Vagina (tissue), 2 donors: ENCODE measurements around the gene TBC1D32. TPM values are rescaled to one million over a fixed set of nuclear protein-coding genes. Genes with fewer than 3 reads are reported as not detected.
"Not testable (repeated sequence)": the region's sequence is repeated elsewhere in the genome, so short reads cannot be mapped to it uniquely, and the experiment has no call there.

ENCODE experiments used
- DNase-seq, 2 donors: peaks; one replicate each; pipeline ENCODE4 v3.0.0-alpha.2; 2017; ENCODE audit errors: extremely low spot score in 2 of 2
- H3K27ac ChIP-seq: fragments of 200-600 bp; sonication (generic); one replicate; pipeline ENCODE4 v1.5.1; 2019
- H3K27me3 ChIP-seq: fragments of 200-600 bp; sonication (generic); one replicate; pipeline ENCODE4 v1.5.1; 2019
- H3K36me3 ChIP-seq, 2 donors: fragments of 200-600 bp; sonication (generic); one replicate each; pipeline ENCODE4 v1.5.1; 2017 to 2019
- H3K4me1 ChIP-seq: fragments of 200-600 bp; sonication (generic); one replicate; pipeline ENCODE4 v1.5.1; 2019
- H3K4me3 ChIP-seq, 2 donors: fragments of 200-600 bp; sonication (generic); 1 replicate in 1 of 2; 2 replicates in 1 of 2; pipeline ENCODE4 v1.5.1; 2016 to 2019
- H3K9me3 ChIP-seq: fragments of 200-600 bp; sonication (generic); one replicate; pipeline ENCODE4 v1.5.1; 2019
- CTCF ChIP-seq, 3 experiments: fragments of 450-650 bp in 2 of 3; fragments of 200-600 bp in 1 of 3; sonication (generic) in 1 of 3; IDR thresholded peaks; one replicate each; pipeline ENCODE4 v1.5.1; 2017 to 2019; ENCODE audit warnings: antibody characterized with exemption in 3 of 3, mild to moderate bottlenecking in 2 of 3, moderate library complexity in 2 of 3
- POLR2A ChIP-seq, 2 donors: fragments of 450-650 bp; IDR thresholded peaks; one replicate each; pipeline ENCODE4 v1.6.1; 2017; ENCODE audit warnings: antibody characterized with exemption in 2 of 2, mild to moderate bottlenecking in 2 of 2, moderate library complexity in 2 of 2
- POLR2AphosphoS5 ChIP-seq, 2 donors: sonication (generic); formaldehyde crosslinking; IDR thresholded peaks; one replicate each; pipeline ENCODE4 v1.9.0; 2017; ENCODE audit warnings: antibody characterized with exemption in 2 of 2, mild to moderate bottlenecking in 2 of 2, low read depth in 1 of 2; ENCODE audit not compliant: insufficient read depth in 1 of 2
- intact Hi-C: fragments of 100-400 bp; cut with DNase I; formaldehyde crosslinking; loops from one replicate; pipeline ENCODE4 v1.15.1; 2023
- total RNA-seq: library from RNA; depleted of rRNA; stranded (reverse); fragments of >200 nt; gene quantifications from one replicate; pipeline ENCODE4 v1.2.3, GENCODE V29; 2016

The TBC1D32 gene
- total RNA-seq, 1 donor from 2014 or later: 9.8 TPM

- Histone ChIP-seq H3K27ac (no peak overlapping the region), H3K9me3 (no peaks in the 10 kb centered on the region), H3K4me1 (no peaks in the 10 kb centered on the region), H3K27me3 (no peaks in the 10 kb centered on the region), H3K4me3 (no peak overlapping the region), H3K36me3 (no peaks in the 10 kb centered on the region)
- no peak for DNase-seq
- TF ChIP-seq CTCF (IDR thresholded peaks at IDR 0.05): no peak
- intact Hi-C loops: no loop called here
Observed at GRCh38 chr6:121235386-121235785, 98.9 kb downstream of the TBC1D32 start.

GRCh38 chr6:121223930-121224329 lies 110.3 kb downstream of the TBC1D32 start:
- H3K27ac ChIP-seq: no peak overlapping the region
- peaks cover 0 to 1% of the 10 kb centered on the region in 2 donors for H3K36me3 ChIP-seq
- no peak for DNase-seq
- no peaks in the 10 kb centered on the region for H3K27me3 ChIP-seq
- TF ChIP-seq POLR2A (IDR thresholded peaks at IDR 0.05) (no peak), CTCF (IDR thresholded peaks at IDR 0.05) (no peak), POLR2AphosphoS5 (IDR thresholded peaks at IDR 0.05; ENCODE audit: insufficient read depth in 1 of 2, low read depth in 1 of 2) (no peak)
- H3K9me3 ChIP-seq: no peaks in the 10 kb centered on the region
- H3K4me3 ChIP-seq: no peak overlapping the region
- intact Hi-C loops: no loop called here
- H3K4me1 ChIP-seq: no peaks in the 10 kb centered on the region

- Histone ChIP-seq H3K27ac (no peak overlapping the region), H3K9me3 (no peaks in the 10 kb centered on the region), H3K4me3 (no peak overlapping the region), H3K27me3 (no peaks in the 10 kb centered on the region), H3K4me1 (no peaks in the 10 kb centered on the region), H3K36me3 (peaks cover 0 to 8% of the 10 kb centered on the region in 2 donors)
- no peak for DNase-seq
- TF ChIP-seq CTCF (IDR thresholded peaks at IDR 0.05): no peak
- TF ChIP-seq POLR2AphosphoS5 (IDR thresholded peaks at IDR 0.05; ENCODE audit: insufficient read depth in 1 of 2, low read depth in 1 of 2): no peak
- TF ChIP-seq POLR2A (IDR thresholded peaks at IDR 0.05): no peak
- intact Hi-C loops: no loop called here
Observed at GRCh38 chr6:121223212-121223611, 111.1 kb downstream of the TBC1D32 start.

- Histone ChIP-seq H3K4me3 (no peak overlapping the region), H3K27ac (no peak overlapping the region), H3K9me3 (no peaks in the 10 kb centered on the region), H3K4me1 (no peaks in the 10 kb centered on the region), H3K36me3 (peaks cover 0 to 11% of the 10 kb centered on the region in 2 donors), H3K27me3 (no peaks in the 10 kb centered on the region)
- DNase-seq: no peak
- no peak for TF ChIP-seq POLR2A (IDR thresholded peaks at IDR 0.05)
- no peak for TF ChIP-seq POLR2AphosphoS5 (IDR thresholded peaks at IDR 0.05; ENCODE audit: insufficient read depth in 1 of 2, low read depth in 1 of 2)
- TF ChIP-seq CTCF (IDR thresholded peaks at IDR 0.05): no peak
- intact Hi-C loops: no loop called here
Observed at GRCh38 chr6:121222656-121223055, 111.6 kb downstream of the TBC1D32 start.

GRCh38 chr6:121216928-121217327 lies 117.4 kb downstream of the TBC1D32 start:
- intact Hi-C loops: no loop called here
- no peaks in the 10 kb centered on the region for H3K27me3 ChIP-seq

GRCh38 chr6:121213341-121213740 lies 120.9 kb downstream of the TBC1D32 start:
- H3K27me3 ChIP-seq, H3K4me1 ChIP-seq, H3K9me3 ChIP-seq, H3K27ac ChIP-seq, DNase-seq, H3K4me3 ChIP-seq, intact Hi-C loops: not testable (repeated sequence)
- H3K36me3 ChIP-seq: peaks cover 0 to 20% of the 10 kb centered on the region in 2 donors

More at GRCh38 chr6:121216928-121217327, 117.4 kb downstream of the TBC1D32 start:
- Histone ChIP-seq H3K4me1 (no peaks in the 10 kb centered on the region), H3K4me3 (no peak overlapping the region), H3K36me3 (peaks cover 0 to 27% of the 10 kb centered on the region in 2 donors), H3K9me3 (no peaks in the 10 kb centered on the region), H3K27ac (no peak overlapping the region)
- no peak for DNase-seq
- no peak for TF ChIP-seq POLR2AphosphoS5 (IDR thresholded peaks at IDR 0.05; ENCODE audit: insufficient read depth in 1 of 2, low read depth in 1 of 2)
- no peak for TF ChIP-seq POLR2A (IDR thresholded peaks at IDR 0.05)
- TF ChIP-seq CTCF (IDR thresholded peaks at IDR 0.05): no peak
